GM18873 (cell line): ENCODE measurements around the gene MCRIP1.

Source experiments
- ATAC-seq: cut with Tn5 transposase; IDR thresholded peaks from one replicate; pipeline ENCODE4 v1.9.1; 2021; ENCODE audit warnings: mild to moderate bottlenecking, moderate library complexity, moderate number of reproducible peaks; ENCODE audit not compliant: unreplicated experiment, low FRiP score

The MCRIP1 gene

DNA sequence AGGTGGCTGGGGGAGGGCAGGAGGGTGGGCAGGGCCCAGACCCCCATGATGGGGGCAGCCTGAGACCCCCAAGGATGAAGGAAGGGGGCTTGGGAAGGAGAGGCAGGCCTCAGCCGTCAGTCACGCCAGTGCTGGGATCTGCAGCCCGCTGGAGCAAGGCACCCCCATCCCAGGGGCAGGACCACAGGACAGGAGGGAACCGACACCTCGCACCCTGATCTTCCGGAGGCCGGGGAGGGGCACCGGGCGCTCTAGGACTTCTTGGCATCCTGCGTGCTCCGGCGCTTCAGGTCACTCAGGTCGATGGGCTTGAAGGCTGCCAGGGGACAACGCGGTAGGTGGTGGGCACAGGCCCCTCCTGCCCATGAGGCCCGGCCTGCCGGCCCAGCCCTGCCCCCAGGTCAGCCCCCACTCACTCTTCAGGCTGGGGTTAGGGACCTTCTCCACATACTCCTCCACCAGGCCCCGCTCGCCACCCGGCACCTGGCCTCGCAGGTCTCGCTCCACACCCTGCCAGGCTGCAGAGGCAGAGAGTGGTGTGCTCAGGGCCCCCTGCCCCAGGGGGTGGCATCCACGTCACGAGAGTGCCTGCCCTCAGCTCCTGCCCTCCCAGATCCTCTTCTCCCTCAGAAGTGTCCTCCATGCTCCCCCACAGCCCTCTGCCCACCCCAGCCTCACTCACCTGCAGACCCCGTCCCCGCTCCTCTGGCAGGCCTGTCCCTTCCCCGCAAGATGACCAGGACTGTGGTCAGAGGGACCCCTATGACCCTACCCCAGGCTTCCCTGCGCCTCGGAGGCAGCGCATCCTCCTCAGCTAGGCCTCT, 9.9 kb downstream of the MCRIP1 start:
- no peak for ATAC-seq

DNA sequence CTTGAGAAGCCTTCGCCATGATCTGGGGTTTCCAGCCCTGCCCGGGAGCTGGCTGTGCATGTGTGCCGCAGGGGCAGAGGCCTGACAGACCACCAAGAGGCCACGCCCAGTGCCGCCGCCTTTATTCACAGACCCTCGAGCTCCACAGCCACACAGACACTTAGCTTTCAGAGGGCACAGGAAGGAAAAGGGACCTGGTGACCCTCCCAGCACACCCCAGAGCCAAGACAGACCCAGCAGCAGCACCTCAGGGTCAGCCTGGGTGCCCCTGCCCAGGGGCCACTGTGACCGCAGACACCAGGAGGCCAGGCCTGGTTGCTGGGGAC, 10.8 kb downstream of the MCRIP1 start:
- ATAC-seq: no peak

DNA sequence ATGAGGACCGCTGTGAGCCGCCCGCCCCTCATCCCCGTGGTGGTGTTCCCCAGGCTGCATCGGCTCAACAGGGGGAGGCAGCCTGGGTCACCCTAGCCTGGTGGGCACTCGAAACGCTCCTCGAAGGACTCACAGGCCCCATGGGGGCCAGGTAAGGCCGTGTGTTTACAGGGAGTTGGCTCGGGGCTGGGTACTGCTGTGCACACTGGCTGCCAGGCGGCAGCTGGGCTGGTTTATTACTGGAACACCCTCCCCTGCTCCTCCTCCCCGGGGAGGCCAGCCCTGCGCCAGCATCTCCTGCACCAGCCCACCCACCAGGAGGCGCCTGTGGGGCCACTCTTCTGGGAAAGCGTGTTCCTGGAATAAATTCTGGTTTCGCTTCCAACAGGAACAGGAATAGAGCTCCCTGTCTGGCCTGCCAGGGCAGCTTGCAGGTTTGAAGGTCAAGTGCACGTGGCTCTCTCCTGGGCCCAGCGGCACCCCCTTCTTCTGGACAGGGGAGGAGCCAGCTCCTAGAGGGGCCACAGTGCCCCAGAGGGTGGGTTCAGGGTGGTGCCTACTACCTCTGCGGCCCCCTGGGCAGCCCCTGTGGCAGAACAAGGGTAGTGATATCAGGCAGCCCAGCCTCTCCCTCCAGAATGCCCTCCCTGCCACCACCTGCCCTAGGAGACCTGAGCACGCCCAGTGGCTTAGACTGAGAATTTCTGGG, 11.3 kb downstream of the MCRIP1 start:
- no peak for ATAC-seq

GRCh38 chr17:81821147-81821546, 11.9 kb downstream of the MCRIP1 start:
- no peak for ATAC-seq

DNA sequence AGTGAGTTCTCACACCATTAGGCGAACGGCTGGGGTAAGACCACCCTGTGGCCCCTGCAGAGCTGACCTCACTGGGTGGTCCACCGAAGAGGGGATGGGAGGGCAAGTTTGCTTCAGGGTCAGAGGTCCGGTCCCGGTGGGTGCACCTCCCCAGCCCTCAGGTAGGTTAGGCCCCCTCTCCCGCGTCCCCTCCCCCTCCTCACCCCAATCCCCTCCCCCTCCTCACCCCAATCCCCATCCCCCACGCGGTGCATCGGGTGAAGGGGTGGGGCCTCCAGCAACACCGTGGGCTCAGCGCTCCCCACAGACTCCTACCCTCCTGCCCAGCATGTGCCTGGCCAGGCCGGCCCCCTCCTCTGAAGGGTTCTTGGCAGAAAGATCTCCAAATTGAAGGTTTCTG, 13.4 kb downstream of the MCRIP1 start:
- ATAC-seq: no peak

DNA sequence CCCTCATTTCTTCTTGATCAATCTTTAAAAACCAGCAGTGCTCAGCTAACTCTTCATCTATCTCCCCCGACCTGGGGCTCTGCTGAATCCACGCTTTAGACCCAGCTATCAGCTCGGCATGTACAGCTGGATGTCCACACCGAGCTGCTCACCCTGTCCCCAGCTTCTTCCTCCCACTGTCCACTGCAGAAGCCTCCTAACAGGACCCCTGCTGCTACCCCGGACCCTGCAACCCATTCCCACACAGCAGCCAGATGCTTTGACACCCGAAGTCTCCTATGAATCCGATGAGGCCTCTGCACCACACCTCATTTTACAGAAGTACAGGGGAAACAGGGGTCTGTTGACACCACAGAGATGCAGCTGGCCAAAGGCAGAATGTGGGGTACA, 15.3 kb downstream of the MCRIP1 start:
- ATAC-seq: no peak

GRCh38 chr17:81815646-81815986, 17.5 kb downstream of the MCRIP1 start:
- no peak for ATAC-seq

GRCh38 chr17:81814748-81815645, 18.1 kb downstream of the MCRIP1 start:
- no peak for ATAC-seq

GRCh38 chr17:81813861-81814683, 19.0 kb downstream of the MCRIP1 start:
- no peak for ATAC-seq

- no peak for ATAC-seq
These were observed 19.8 kb downstream of the MCRIP1 start for GRCh38 chr17:81813371-81813684.

DNA sequence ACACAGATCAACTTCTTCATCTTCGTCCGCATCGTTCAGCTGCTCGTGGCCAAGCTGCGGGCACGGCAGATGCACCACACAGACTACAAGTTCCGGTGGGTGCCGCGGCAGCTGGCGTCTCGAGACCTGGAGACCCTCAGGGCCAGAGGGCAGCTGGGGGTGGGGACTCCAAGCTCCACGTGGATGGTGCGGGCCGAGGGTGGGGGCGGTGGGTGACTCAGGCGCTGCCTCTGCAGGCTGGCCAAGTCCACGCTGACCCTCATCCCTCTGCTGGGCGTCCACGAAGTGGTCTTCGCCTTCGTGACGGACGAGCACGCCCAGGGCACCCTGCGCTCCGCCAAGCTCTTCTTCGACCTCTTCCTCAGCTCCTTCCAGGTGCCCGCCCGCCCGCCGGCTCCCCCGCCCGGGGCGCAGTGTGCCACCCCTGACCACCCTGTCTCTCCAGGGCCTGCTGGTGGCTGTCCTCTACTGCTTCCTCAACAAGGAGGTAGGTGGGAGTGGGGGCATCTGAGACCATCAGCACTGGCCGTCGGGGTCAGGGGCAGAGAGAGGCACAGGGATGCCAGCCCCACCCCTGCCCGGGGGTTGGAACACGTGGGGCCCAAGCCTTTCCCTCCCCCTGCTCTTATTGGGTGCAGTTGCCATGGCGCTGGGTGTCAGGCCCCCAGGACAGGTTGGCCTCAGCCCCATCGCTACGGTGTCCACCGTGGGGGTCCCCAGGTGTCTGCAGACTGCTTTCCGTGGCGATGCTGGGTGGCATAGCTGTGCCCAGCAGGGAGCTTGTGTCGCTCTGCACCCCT, 20.3 kb downstream of the MCRIP1 start:
- ATAC-seq: no peak

DNA sequence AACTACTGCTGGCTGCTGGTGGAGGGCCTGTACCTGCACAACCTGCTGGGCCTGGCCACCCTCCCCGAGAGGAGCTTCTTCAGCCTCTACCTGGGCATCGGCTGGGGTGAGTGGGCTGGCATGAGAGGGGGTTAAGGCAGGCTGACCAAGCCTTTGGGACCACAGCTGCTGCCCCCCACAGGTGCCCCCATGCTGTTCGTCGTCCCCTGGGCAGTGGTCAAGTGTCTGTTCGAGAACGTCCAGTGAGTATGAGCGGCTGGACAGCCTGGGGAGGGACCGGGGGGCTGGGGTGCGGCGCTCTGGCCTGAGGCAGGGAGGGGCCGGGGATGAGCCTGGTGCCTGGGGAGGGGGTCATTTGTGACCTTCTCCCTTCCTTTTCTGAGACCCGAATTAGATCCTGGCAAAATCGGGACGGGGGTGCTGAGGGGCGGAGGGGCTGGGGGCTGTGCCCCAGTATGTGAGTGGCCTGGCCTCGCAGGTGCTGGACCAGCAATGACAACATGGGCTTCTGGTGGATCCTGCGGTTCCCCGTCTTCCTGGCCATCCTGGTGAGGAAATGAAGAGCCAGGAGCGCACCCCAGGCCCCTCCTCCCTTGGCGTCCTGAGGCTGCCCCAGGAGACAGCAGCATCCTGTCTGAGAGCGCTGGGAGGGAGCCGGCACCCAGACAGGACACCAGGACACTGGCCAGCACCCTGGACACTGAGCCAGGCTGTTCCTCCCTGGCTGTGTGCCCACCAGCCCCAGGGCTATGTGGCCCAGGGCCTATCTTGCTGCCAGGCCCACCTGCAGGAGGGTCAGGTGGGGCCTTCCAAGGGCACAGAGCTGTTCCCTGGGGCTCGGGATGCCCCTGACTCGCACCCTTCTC, 21.2 kb downstream of the MCRIP1 start:
- no peak for ATAC-seq

- ATAC-seq: no peak
These were observed 22.0 kb downstream of the MCRIP1 start for GRCh38 chr17:81810892-81811704.

DNA sequence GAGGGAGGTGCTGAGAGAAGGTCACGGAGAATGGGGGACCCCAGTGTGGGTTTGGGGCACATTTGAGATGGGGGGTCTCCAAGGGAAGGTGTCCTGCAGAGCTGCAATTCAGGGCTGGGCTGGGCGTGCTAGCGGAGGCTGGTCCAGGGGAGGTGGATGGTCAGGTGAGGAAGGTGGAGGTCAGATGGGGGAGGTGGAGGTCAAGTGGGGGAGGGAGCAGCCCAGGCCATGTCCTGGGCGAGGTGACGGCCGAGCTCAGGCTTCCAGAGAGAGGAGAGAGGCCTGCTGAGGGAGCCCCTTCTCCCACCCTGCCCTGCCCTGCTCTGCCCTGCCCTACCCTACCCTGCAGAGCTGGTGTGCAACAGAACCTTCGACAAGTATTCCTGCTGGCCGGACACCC, 22.6 kb downstream of the MCRIP1 start:
- ATAC-seq: no peak

- ATAC-seq: no peak
These were observed 23.5 kb downstream of the MCRIP1 start for GRCh38 chr17:81809556-81809998.

- no peak for ATAC-seq
These were observed 24.1 kb downstream of the MCRIP1 start for GRCh38 chr17:81808778-81809555.

- ATAC-seq: no peak
These were observed 25.3 kb downstream of the MCRIP1 start for GRCh38 chr17:81807839-81808238.
